Gastrocnemius medialis (tissue), 4 donors: Measurements from ENCODE around the gene WDR37.

Experiments
- POLR2A ChIP-seq, 2 donors: fragments of 450-650 bp; IDR thresholded peaks; one replicate each; pipeline ENCODE4 v1.6.1; 2017; ENCODE audit warnings: antibody characterized with exemption in 2 of 2, mild to moderate bottlenecking in 2 of 2, moderate library complexity in 2 of 2
- TF ChIP-seq, protein P1 (sequence below), 5 experiments: fragments of 450-650 bp in 3 of 5; fragments of 200-600 bp in 2 of 5; sonication (generic) in 2 of 5; IDR thresholded peaks in 4 of 5; conservative IDR thresholded peaks in 1 of 5; 1 replicate in 4 of 5; 2 replicates in 1 of 5; pipeline ENCODE4 v1.5.1; 2016 to 2019; ENCODE audit warnings: antibody characterized with exemption in 5 of 5, mild to moderate bottlenecking in 3 of 5, moderate library complexity in 3 of 5

DNA sequence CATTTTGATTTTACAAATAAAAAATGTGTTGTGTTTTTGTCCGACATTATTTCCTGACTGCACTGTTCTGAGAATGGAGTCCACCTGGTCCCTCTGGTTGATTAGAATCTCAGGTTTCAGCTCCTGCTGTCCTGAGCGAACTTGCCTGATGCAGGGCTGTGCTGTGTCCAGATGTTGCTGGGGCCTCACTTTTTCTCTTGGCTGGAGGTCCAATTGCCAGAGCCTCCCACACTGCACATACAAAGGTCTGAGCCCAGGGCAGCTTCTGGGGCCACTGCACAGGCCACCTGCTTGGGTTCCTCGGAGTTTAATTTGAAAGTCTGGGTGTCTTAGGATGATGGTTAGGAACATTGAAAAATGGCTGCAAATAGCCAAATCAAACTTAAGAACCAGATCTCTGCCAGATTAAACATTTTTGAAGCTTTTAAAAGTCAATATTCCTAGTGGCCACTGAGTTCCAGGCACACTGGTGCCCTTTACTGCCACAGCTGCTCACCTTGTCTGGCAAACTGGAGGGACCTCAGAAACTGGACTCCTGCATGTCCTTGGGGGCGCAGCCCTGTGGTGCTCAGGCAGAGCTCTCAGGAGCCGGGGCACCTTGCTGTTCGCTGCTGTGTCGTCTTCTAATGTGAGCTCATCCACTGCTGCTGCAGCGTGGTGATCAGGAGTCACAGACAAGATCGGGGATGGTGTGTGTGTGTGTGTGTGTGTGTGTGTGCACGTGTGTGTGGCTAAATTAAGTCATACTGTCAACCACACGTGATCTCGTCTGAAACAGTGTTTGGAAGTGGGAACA lies 75.0 kb downstream of the WDR37 start:
- TF ChIP-seq, protein P1, sequence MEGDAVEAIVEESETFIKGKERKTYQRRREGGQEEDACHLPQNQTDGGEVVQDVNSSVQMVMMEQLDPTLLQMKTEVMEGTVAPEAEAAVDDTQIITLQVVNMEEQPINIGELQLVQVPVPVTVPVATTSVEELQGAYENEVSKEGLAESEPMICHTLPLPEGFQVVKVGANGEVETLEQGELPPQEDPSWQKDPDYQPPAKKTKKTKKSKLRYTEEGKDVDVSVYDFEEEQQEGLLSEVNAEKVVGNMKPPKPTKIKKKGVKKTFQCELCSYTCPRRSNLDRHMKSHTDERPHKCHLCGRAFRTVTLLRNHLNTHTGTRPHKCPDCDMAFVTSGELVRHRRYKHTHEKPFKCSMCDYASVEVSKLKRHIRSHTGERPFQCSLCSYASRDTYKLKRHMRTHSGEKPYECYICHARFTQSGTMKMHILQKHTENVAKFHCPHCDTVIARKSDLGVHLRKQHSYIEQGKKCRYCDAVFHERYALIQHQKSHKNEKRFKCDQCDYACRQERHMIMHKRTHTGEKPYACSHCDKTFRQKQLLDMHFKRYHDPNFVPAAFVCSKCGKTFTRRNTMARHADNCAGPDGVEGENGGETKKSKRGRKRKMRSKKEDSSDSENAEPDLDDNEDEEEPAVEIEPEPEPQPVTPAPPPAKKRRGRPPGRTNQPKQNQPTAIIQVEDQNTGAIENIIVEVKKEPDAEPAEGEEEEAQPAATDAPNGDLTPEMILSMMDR (IDR thresholded peaks at IDR 0.05 in 4 of 5, conservative IDR thresholded peaks at IDR 0.05 in 1 of 5), result no peak
- TF ChIP-seq POLR2A (IDR thresholded peaks at IDR 0.05), result no peak
